ENCODE data around the gene ITSN1.
A peak's percentile ranks its signal among the peaks of the same experiment; 100 is the strongest.

The ITSN1 gene

DNA sequence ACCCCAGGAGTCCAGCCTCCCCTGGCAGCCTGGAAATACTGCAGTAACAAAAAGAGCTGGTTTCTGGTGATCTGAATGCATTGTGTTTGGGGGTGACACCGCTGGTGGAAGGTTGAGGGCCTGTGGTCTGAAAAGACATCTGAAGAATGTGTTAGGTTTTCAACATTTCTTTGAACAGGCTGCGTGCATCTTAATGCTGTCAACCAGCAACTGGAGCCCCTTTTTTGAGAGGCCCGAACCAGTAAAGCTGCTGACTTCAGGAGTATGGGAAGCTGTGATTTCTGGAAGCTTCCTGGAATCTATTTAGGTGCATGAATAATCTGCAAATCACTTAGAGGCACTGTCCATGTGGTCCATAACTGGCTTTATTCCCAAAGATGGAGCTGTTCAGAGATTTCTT lies 256.3 kb downstream of the ITSN1 start:
- Histone ChIP-seq H4K20me1 (ENCODE audit: control insufficient read depth, insufficient read depth, low read depth, low read length) (no peaks in the 10 kb centered on the region), H3K9me2 (replicated peaks; ENCODE audit: control insufficient read depth, low read length) (no peaks in the 10 kb centered on the region), H3K36me3 (ENCODE audit: control insufficient read depth, low read length) (peaks cover 25% of the 10 kb centered on the region), H3K4me1 (ENCODE audit: control insufficient read depth, low read length) (peaks cover 5% of the 10 kb centered on the region), H3K4me2 (ENCODE audit: low read length) (no peak overlapping the region), H3K27me3 (ENCODE audit: control insufficient read depth, low read length) (peaks cover 9% of the 10 kb centered on the region), H3K79me2 (ENCODE audit: control insufficient read depth, low read length) (no peaks in the 10 kb centered on the region), H3K27ac (ENCODE audit: low read depth, low read length) (no peak overlapping the region), H3F3A (ENCODE audit: control insufficient read depth, insufficient read depth) (0 out of 2 replicates have a peak, but pooled peaks cover 6% of the 10 kb centered on the region), H3K4me3 (ENCODE audit: low read length) (no peak overlapping the region), H3K9me3 (ENCODE audit: control insufficient read depth, insufficient read depth, low read length) (no peaks in the 10 kb centered on the region)
- TF ChIP-seq, protein P1, sequence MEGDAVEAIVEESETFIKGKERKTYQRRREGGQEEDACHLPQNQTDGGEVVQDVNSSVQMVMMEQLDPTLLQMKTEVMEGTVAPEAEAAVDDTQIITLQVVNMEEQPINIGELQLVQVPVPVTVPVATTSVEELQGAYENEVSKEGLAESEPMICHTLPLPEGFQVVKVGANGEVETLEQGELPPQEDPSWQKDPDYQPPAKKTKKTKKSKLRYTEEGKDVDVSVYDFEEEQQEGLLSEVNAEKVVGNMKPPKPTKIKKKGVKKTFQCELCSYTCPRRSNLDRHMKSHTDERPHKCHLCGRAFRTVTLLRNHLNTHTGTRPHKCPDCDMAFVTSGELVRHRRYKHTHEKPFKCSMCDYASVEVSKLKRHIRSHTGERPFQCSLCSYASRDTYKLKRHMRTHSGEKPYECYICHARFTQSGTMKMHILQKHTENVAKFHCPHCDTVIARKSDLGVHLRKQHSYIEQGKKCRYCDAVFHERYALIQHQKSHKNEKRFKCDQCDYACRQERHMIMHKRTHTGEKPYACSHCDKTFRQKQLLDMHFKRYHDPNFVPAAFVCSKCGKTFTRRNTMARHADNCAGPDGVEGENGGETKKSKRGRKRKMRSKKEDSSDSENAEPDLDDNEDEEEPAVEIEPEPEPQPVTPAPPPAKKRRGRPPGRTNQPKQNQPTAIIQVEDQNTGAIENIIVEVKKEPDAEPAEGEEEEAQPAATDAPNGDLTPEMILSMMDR (IDR thresholded peaks at IDR 0.05; ENCODE audit: low read depth, low read length, poor library complexity, severe bottlenecking): no peak
- TF ChIP-seq EZH2phosphoT487 (IDR thresholded peaks at IDR 0.05; ENCODE audit: borderline replicate concordance, low read length): no peak

DNA sequence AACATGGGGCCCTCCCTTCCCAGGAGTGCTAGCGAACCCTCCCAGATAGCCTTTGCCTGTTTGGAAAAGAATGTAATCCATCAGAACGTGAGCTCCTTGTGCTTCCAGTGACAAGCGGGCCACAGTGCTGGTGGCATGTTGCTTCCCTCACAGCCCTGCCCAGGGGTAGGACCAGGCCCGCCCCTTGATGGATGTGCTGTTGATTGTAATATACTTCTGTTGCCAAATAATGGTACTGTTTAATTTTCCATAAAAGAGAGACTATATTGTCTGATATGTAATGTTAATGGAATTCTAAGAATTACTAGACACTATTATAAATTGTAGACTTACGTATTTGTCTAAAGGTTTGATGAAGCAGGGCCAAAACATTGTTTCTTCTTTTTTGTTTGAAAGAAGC lies 256.9 kb downstream of the ITSN1 start:
- peaks cover 5% of the 10 kb centered on the region for H3K4me1 ChIP-seq (ENCODE audit: control insufficient read depth, low read length)
- TF ChIP-seq EZH2phosphoT487 (IDR thresholded peaks at IDR 0.05; ENCODE audit: borderline replicate concordance, low read length): no peak
- TF ChIP-seq, protein P1 (IDR thresholded peaks at IDR 0.05; ENCODE audit: low read depth, low read length, poor library complexity, severe bottlenecking): no peak
- H3K4me2 ChIP-seq (ENCODE audit: low read length): no peak overlapping the region
- no peaks in the 10 kb centered on the region for H3K79me2 ChIP-seq (ENCODE audit: control insufficient read depth, low read length)
- H4K20me1 ChIP-seq (ENCODE audit: control insufficient read depth, insufficient read depth, low read depth, low read length): no peaks in the 10 kb centered on the region
- peaks cover 7% of the 10 kb centered on the region for H3K27me3 ChIP-seq (ENCODE audit: control insufficient read depth, low read length)
- 0 out of 2 replicates have a peak, but pooled peaks cover 6% of the 10 kb centered on the region for H3F3A ChIP-seq (ENCODE audit: control insufficient read depth, insufficient read depth)
- no peak overlapping the region for H3K4me3 ChIP-seq (ENCODE audit: low read length)
- H3K9me2 ChIP-seq (replicated peaks; ENCODE audit: control insufficient read depth, low read length): no peaks in the 10 kb centered on the region
- H3K36me3 ChIP-seq (ENCODE audit: control insufficient read depth, low read length): peaks cover 30% of the 10 kb centered on the region
- H3K27ac ChIP-seq (ENCODE audit: low read depth, low read length): no peak overlapping the region
- H3K9me3 ChIP-seq (ENCODE audit: control insufficient read depth, insufficient read depth, low read length): no peaks in the 10 kb centered on the region

DNA sequence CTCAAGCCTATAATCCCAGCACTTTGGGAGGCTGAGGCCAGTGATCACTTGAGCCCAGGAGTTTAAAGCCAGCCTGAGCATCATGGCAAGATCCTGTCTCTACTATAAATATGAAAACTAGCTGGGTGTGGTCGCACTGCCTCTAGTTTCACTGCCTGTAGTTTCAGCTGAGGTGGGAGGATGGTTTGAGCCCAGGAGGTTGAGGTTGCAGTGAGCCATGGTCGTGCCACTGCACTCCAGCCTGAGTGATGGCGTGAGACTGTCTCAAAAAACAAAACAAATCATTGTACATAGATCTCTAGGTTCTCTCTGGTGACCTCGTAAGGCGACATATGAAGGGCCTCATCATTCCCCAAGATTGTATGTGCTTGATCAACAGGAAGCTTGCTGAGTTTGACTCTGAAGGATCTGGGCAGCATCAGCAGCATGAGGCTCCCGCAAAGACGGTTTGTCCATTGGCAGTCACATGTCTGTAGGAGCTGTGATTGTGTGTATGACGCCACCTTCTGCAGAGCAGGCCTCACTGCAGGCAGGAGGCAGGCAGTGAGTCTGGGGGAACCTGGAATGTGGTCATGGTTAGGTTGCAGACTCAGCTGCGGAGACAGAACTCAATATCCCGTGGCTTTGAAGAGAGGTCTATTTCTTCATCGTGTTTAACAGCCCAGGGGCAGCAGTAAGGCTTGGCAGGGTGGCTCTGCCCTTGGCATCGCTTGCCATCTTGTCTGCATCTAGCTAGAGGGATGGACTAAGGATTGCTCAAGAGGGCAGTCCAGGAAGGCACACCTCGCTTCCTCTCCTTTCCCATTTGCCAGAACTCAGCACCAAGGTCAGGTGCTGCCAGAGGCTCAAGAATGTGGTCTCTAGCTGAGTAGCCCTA lies 259.3 kb downstream of the ITSN1 start:
- TF ChIP-seq, protein P1 (IDR thresholded peaks at IDR 0.05; ENCODE audit: low read depth, low read length, poor library complexity, severe bottlenecking): peak; percentile 69
- TF ChIP-seq EZH2phosphoT487 (IDR thresholded peaks at IDR 0.05; ENCODE audit: borderline replicate concordance, low read length): no peak

More for the DNA sequence above, 259.3 kb downstream of the ITSN1 start:
- Histone ChIP-seq H3K9me3 (ENCODE audit: control insufficient read depth, insufficient read depth, low read length) (no peaks in the 10 kb centered on the region), H3K36me3 (ENCODE audit: control insufficient read depth, low read length) (peaks cover 54% of the 10 kb centered on the region), H3F3A (ENCODE audit: control insufficient read depth, insufficient read depth) (0 out of 2 replicates have a peak, but pooled peaks cover 6% of the 10 kb centered on the region), H3K4me3 (ENCODE audit: low read length) (no peak overlapping the region), H4K20me1 (ENCODE audit: control insufficient read depth, insufficient read depth, low read depth, low read length) (no peaks in the 10 kb centered on the region), H3K79me2 (ENCODE audit: control insufficient read depth, low read length) (no peaks in the 10 kb centered on the region), H3K9me2 (replicated peaks; ENCODE audit: control insufficient read depth, low read length) (no peaks in the 10 kb centered on the region), H3K4me1 (ENCODE audit: control insufficient read depth, low read length) (no peaks in the 10 kb centered on the region), H3K4me2 (ENCODE audit: low read length) (no peak overlapping the region), H3K27ac (ENCODE audit: low read depth, low read length) (no peak overlapping the region), H3K27me3 (ENCODE audit: control insufficient read depth, low read length) (no peaks in the 10 kb centered on the region)

Measured in DOHH2 (cell line).